ENCODE measurements around the gene PHF14.

Gene PHF14

GRCh38 chr7:11060893-11061292 lies 87.2 kb downstream of the PHF14 start:
- TF ChIP-seq CTCF (IDR thresholded peaks at IDR 0.05; ENCODE audit: low read depth, low read length) = no peak
- no peak overlapping the region for H3K4me3 ChIP-seq (ENCODE audit: low read depth, low read length)

- no peak for TF ChIP-seq CTCF (IDR thresholded peaks at IDR 0.05; ENCODE audit: low read depth, low read length)
- H3K4me3 ChIP-seq (ENCODE audit: low read depth, low read length) = no peak overlapping the region
Measured at GRCh38 chr7:11062110-11062509, 88.4 kb downstream of the PHF14 start.

- no peak overlapping the region for H3K4me3 ChIP-seq (ENCODE audit: low read depth, low read length)
- no peak for TF ChIP-seq CTCF (IDR thresholded peaks at IDR 0.05; ENCODE audit: low read depth, low read length)
Measured at GRCh38 chr7:11069591-11069990, 95.9 kb downstream of the PHF14 start.

- TF ChIP-seq CTCF (IDR thresholded peaks at IDR 0.05; ENCODE audit: low read depth, low read length) = no peak
- H3K4me3 ChIP-seq (ENCODE audit: low read depth, low read length) = no peak overlapping the region
Measured at GRCh38 chr7:11077816-11078215, 104.1 kb downstream of the PHF14 start.

- no peak overlapping the region for H3K4me3 ChIP-seq (ENCODE audit: low read depth, low read length)
- no peak for TF ChIP-seq CTCF (IDR thresholded peaks at IDR 0.05; ENCODE audit: low read depth, low read length)
Measured at GRCh38 chr7:11078247-11078834, 104.7 kb downstream of the PHF14 start.

GRCh38 chr7:11079907-11080306 lies 106.2 kb downstream of the PHF14 start:
- H3K4me3 ChIP-seq (ENCODE audit: low read depth, low read length) = no peak overlapping the region
- no peak for TF ChIP-seq CTCF (IDR thresholded peaks at IDR 0.05; ENCODE audit: low read depth, low read length)

- no peak for TF ChIP-seq CTCF (IDR thresholded peaks at IDR 0.05; ENCODE audit: low read depth, low read length)
- no peak overlapping the region for H3K4me3 ChIP-seq (ENCODE audit: low read depth, low read length)
Measured at GRCh38 chr7:11082121-11082520, 108.4 kb downstream of the PHF14 start.

All from WI38 (cell line).